Keratinocyte (primary cell): ENCODE measurements around the gene LARGE1. TPM values are rescaled to one million over a fixed set of nuclear protein-coding genes. Genes with fewer than 3 reads are reported as not detected.

Experiments used
- DNase-seq: peaks from one replicate; pipeline ENCODE4 v3.0.0-alpha.2; 2011; ENCODE audit warnings: low read depth, missing footprints, low spot score
- FAIRE-seq: peaks from 2 replicates; lab custom pipeline; 2011; peaks lifted over from hg19 to GRCh38; lab: Jason Lieb, UNC
- H2AFZ ChIP-seq: 2 replicates; pipeline ENCODE4 v1.6.0; 2012; ENCODE audit warnings: low read length, control low read depth, inconsistent platforms; ENCODE audit not compliant: control insufficient read depth
- H3K27ac ChIP-seq: 2 replicates; pipeline ENCODE4 v1.5.1; 2011; ENCODE audit warnings: low read length; ENCODE audit not compliant: control insufficient read depth, insufficient read depth
- H3K27me3 ChIP-seq: 3 replicates; pipeline ENCODE4 v1.6.0; 2011; ENCODE audit warnings: low read length; ENCODE audit not compliant: control insufficient read depth, insufficient read depth; ENCODE audit errors: extremely low read depth
- H3K36me3 ChIP-seq, 2 experiments: 2 replicates in 1 of 2; 3 replicates in 1 of 2; pipeline ENCODE4 v1.5.1; 2011; ENCODE audit warnings: low read length in 2 of 2, mild to moderate bottlenecking in 1 of 2; ENCODE audit not compliant: control insufficient read depth in 2 of 2, insufficient read depth in 2 of 2; ENCODE audit errors: extremely low read depth in 1 of 2
- H3K4me1 ChIP-seq: 3 replicates; pipeline ENCODE4 v1.5.1; 2011; ENCODE audit warnings: low read length; ENCODE audit not compliant: control insufficient read depth, insufficient read depth; ENCODE audit errors: extremely low read depth
- H3K4me2 ChIP-seq: 3 replicates; pipeline ENCODE4 v1.6.0; 2011; ENCODE audit warnings: low read depth, low read length; ENCODE audit not compliant: control insufficient read depth, insufficient read depth; ENCODE audit errors: extremely low read depth
- H3K4me3 ChIP-seq, 3 experiments: fragments of 200-600 bp in 1 of 3; sonication (generic) in 1 of 3; 2 replicates in 2 of 3; 3 replicates in 1 of 3; pipeline ENCODE4 v1.5.1; 2011 to 2016; ENCODE audit warnings: low read length in 3 of 3, mild to moderate bottlenecking in 3 of 3, control low read depth in 2 of 3, inconsistent platforms in 1 of 3, low read depth in 1 of 3, mixed read lengths in 1 of 3, mixed run types in 1 of 3, moderate library complexity in 1 of 3; ENCODE audit not compliant: control insufficient read depth in 2 of 3, insufficient read depth in 2 of 3; ENCODE audit errors: extremely low read depth in 1 of 3
- H3K79me2 ChIP-seq: 2 replicates; pipeline ENCODE4 v1.6.0; 2012; ENCODE audit warnings: low read length; ENCODE audit not compliant: control insufficient read depth, insufficient read depth
- H3K9ac ChIP-seq: 3 replicates; pipeline ENCODE4 v1.6.0; 2011; ENCODE audit warnings: low read length; ENCODE audit not compliant: control insufficient read depth, insufficient read depth; ENCODE audit errors: extremely low read depth
- H3K9me1 ChIP-seq: 3 replicates; pipeline ENCODE4 v1.6.0; 2011; ENCODE audit warnings: low read length; ENCODE audit not compliant: control insufficient read depth, insufficient read depth; ENCODE audit errors: extremely low read depth
- H3K9me3 ChIP-seq: 2 replicates; pipeline ENCODE4 v1.5.1; 2012; ENCODE audit warnings: low read depth, low read length; ENCODE audit not compliant: control insufficient read depth
- H4K20me1 ChIP-seq: 3 replicates; pipeline ENCODE4 v1.6.0; 2011; ENCODE audit warnings: low read length; ENCODE audit not compliant: control insufficient read depth, insufficient read depth; ENCODE audit errors: extremely low read depth
- CTCF ChIP-seq, 3 experiments: IDR thresholded peaks in 1 of 3; conservative IDR thresholded peaks in 1 of 3; optimal IDR thresholded peaks in 1 of 3; 2 replicates in 2 of 3; 3 replicates in 1 of 3; pipeline versions ENCODE3 to v1.5.1; 2011; ENCODE audit warnings: low read length in 3 of 3, mild to moderate bottlenecking in 3 of 3, moderate library complexity in 2 of 3, control low read depth in 1 of 3, inconsistent platforms in 1 of 3; ENCODE audit not compliant: insufficient read depth in 2 of 3; ENCODE audit errors: extremely low read depth in 1 of 3
- EZH2 ChIP-seq: IDR thresholded peaks from one replicate; pipeline ENCODE4 v1.6.1; 2012; ENCODE audit warnings: inconsistent platforms, mild to moderate bottlenecking, low read length, moderate library complexity
- dilution Hi-C: fragments of 300-500 bp; cut with MboI; formaldehyde crosslinking; loops from one replicate; pipeline ENCODE4 v1.7.0; 2020; ENCODE audit warnings: low sequenced_read_pairs; ENCODE audit not compliant: extremely low pct_ligation_motif_present
- polyA plus RNA-seq, 5 experiments: library from polyadenylated mRNA; depleted of rRNA in 3 of 5; stranded (reverse) in 3 of 5; stranded (forward) in 1 of 5; unstranded in 1 of 5; fragments of >200 nt; gene quantifications; 1 replicate in 1 of 5; 2 replicates in 3 of 5; 3 replicates in 1 of 5; pipeline versions ENCODE4 v1.2.1 to v1.2.3, GENCODE V29; 2011 to 2012; ENCODE audit warnings: missing spikeins in 2 of 5, low read depth in 1 of 5, low replicate concordance in 1 of 5

The LARGE1 gene
- polyA plus RNA-seq, 1 donor (not counting 4 experiments of a cell fraction or from before 2014, with no cell fraction given): 4.5 TPM

GRCh38 chr22:33380789-33381530 is 539.3 kb downstream of the LARGE1 start:
- Histone ChIP-seq H3K27ac (peak overlapping the region; percentile 15), H3K27me3 (no peaks in the 10 kb centered on the region), H3K4me2 (no peak overlapping the region), H2AFZ (no peak overlapping the region), H3K9ac (no peak overlapping the region), H3K36me3 (no peaks in the 10 kb centered on the region), H3K4me3 (no peak overlapping the region), H4K20me1 (no peaks in the 10 kb centered on the region), H3K9me3 (no peaks in the 10 kb centered on the region), H3K4me1 (peaks cover 15% of the 10 kb centered on the region), H3K79me2 (no peaks in the 10 kb centered on the region), H3K9me1 (no peaks in the 10 kb centered on the region)
- DNase-seq (peak; percentile 71), FAIRE-seq (peak; percentile 94)
- dilution Hi-C loops: no loop called here
- no peak for TF ChIP-seq CTCF (optimal IDR thresholded peaks at IDR 0.05 in 1 of 3, IDR thresholded peaks at IDR 0.05 in 1 of 3, conservative IDR thresholded peaks at IDR 0.05 in 1 of 3; ENCODE audit: extremely low read depth in 1 of 3, insufficient read depth in 2 of 3, low read length in 3 of 3)
- TF ChIP-seq EZH2: no peak

- Histone ChIP-seq H3K4me2 (no peak overlapping the region), H4K20me1 (no peaks in the 10 kb centered on the region), H3K36me3 (no peaks in the 10 kb centered on the region), H3K27ac (no peak overlapping the region), H3K4me3 (no peak overlapping the region), H2AFZ (no peak overlapping the region), H3K9me3 (no peaks in the 10 kb centered on the region), H3K9ac (no peak overlapping the region), H3K4me1 (peaks cover 15% of the 10 kb centered on the region), H3K27me3 (no peaks in the 10 kb centered on the region), H3K79me2 (no peaks in the 10 kb centered on the region), H3K9me1 (no peaks in the 10 kb centered on the region)
- dilution Hi-C loops: no loop called here
- FAIRE-seq (no peak), DNase-seq (no peak)
- TF ChIP-seq EZH2 (no peak), CTCF (optimal IDR thresholded peaks at IDR 0.05 in 1 of 3, IDR thresholded peaks at IDR 0.05 in 1 of 3, conservative IDR thresholded peaks at IDR 0.05 in 1 of 3; ENCODE audit: extremely low read depth in 1 of 3, insufficient read depth in 2 of 3, low read length in 3 of 3) (no peak)
These were observed 540.4 kb downstream of the LARGE1 start for GRCh38 chr22:33379836-33380235.
